GM18517 (cell line): ENCODE data around the gene KRT12.

ENCODE experiments used
- ATAC-seq: cut with Tn5 transposase; IDR thresholded peaks from one replicate; pipeline ENCODE4 v1.9.1; 2021; ENCODE audit warnings: mild to moderate bottlenecking, moderate library complexity; ENCODE audit not compliant: unreplicated experiment

KRT12 gene

DNA sequence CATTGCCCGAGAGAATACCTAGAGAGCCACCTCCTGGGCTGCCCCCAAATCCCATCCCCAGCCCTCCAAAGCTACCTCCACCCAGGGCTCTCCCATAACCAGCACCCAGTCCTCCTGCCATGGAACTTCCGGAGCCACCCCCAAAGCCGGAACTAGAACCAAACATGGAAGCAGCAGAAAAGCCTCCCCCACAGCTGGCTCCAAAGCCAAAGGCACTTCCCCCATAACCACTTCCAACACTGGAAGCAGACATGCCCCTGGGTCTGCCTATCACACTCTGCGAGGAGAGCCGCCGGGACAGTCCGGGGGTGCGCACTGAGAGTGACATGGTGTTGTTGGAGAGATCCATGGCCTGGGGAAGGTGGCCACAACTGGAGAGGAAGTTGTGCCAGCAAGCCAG lies at the start of gene KRT12:
TSS of gene KRT12 (minus strand) at position 386 of the 400 bp plus-strand sequence. CDS start at position 349, 37 bp downstream.
- no peak for ATAC-seq

DNA sequence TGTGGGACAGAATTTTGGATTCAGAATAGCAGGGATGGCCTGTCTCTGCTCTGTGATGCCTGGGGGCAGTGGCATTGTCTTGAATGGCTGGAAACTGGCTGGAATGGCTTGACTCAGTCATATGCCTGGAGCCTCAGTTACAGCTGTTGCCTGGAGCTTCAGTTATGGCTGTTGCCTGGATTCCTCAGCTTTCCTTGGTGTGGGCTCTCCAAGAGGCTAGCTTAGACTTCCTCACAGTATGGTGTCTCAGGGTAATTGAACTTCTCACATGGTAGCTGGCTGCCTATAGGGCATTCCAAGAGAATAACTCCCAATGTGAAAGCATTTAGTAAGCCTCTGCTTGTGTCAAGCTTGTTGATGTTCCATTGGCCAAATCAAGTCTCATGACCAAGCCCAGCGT lies 49.3 kb upstream of the KRT12 start:
- ATAC-seq: no peak

DNA sequence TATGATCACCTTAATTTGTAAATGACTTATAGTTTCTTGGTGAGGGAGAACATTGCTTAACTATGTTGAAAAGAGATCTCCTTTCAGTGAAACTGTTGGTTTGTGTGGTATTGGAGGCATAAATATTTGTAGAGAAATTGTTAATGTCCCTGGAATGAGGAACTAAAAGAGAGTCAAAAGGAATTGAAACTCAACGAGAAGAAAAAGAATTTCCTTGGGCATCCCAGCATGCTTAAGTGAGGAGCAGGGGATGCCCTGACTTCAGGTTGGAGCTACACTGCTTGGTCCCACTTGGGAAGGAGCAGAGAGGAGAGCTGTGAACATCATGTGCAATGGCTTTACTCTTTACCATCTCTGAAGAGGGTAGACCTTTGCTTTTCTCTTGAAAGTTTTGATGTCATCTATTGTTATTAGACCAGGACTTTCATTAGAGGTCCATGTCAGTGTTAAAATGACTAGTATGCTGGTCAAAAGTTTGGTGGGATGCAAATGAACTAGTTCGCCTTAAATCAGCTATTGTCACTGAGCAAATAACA lies 48.8 kb upstream of the KRT12 start:
- ATAC-seq: no peak

DNA sequence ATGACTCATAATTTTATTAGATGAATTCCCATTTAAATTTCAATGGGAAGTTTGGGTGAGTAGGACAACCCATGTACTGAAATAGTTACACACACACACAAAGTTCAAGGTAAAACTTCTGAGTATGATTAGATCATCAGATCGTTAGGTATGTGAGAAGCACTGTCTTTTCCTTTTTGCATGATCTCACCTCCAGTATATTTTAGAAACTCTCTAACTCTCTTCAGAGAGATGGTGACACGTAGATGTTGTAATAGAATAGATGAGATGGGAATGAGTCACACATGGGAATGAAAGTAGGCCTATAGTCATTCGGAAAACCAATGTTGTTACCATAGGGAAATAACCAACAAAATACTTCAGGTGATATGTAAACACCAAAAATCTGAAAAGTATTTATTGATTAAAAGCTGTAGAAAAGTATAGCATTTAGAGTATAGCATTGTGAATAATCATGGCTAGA lies 48.2 kb upstream of the KRT12 start:
- no peak for ATAC-seq

DNA sequence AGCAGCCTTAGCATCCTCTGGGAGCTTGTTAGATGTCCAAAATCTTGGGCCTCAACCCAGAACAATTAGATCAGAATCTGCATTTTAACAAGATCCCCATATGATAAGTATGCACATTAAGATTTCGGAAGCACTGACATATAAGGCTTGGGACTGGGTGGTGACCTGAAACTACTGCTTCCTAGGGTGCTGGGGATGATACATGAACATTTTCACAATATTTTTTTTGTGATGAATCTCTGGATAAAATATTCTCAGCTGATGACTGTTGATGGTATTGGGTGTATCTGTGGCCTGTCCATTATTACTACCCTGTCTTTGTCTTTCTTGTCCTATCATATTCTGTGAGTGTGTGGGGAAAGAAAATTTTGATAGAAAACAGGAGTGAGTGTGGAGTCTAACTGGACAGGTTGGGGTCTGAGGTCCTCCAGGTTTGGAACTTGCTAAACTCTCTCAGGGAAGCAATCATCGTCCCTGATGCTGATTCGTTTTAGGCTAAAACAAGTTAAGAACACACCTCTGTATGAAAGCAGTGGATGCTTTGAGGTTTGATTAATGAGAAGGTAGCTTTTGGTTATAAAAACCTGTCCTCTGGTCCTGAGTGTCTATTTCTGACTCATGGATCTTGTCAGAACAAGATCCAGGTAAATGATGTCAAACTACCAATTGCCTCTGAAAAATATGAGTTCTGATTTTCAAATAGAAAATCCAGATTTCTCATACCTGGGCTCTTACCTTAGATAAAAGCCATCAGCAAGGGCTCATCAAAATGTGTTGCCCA lies 47.2 kb upstream of the KRT12 start:
- ATAC-seq: no peak

DNA sequence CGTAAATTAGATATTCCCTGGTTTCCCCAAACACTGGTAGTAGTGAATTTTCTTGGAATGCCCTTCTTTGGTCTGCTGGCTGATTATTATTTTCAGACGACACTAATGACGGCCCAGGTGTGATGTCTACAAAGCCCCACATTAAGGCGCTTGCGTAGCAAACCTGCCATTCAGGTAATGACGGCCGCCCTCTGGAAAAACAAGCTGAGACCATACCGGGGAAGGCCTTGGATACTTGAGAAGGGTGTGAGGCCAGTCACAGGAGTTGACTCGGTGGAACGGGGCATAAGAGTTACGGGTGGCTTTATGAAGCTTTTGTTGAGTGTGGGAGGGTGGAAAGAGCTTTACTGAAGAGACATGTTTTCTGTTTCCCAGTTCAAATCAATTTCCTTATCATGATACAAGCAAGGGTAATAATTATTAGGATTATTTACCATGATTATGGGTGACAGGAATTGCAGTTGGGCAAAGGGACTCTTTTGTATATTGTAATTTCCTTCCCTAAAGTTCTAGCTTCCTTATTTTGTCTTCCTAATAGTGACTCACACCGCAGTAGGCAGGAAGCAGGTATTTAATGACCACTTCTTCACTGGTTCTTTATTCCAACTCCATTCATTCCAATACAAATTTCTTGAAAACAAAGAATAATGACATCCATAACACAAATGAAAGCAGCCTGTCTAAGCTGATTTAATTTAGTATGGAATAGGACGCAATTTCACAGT lies 45.6 kb upstream of the KRT12 start:
- ATAC-seq: no peak

DNA sequence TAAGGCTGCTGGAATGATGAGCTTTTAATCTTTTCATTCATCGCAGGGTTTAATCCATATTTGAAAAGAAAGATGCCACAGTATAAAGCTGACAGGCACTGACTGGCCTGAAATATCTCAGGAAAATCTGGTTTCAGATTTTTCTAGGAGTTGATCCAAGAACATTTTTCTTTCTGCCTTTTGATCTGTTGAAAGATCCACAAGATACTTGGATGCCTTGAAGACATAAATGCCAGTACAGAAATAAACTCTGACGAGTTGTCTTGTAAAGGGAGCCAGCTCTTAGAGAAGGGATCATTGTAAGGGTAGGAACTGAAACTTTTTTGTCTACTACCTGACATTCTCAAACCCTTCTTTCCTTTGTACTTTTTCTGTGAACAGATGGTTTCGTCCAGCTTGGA lies 43.4 kb upstream of the KRT12 start:
- ATAC-seq: no peak

DNA sequence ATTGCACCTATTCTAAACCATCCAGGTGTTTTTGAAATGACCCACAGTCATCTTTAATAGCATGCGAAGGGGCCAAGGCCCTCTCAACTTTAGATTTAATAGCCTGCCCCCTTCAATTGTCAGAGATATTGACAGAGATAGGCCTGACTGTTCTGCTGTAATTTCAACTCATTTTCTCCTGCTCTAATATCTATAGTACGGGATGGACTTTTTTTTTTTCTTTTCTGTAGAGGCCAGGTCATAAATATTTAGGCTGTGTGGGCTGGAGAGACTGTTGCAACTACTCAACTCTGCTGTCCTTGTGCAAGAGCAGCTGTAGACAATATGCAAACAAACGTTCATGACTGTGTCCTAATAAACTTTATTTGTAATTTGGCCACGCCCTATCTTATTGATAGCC lies 42.7 kb upstream of the KRT12 start:
- ATAC-seq: no peak

DNA sequence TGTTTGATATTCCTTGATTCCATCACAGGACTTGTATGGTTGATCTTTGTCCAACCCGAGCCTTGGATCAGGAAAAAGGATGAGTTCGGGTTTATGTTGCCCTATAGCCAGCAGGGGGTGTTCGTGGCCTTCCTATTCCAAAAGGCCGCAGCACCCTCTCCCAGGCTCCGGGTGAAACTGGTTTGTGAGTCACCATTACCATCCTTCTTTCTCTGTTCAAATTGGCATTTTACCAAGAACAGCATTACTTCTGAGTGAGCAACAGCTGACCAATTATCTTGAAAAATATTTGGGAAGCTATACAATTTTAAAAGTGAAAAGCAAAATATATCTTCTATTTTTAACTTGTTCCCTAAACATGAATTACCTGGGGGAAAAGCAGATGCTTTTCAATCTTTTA lies 42.3 kb upstream of the KRT12 start:
- no peak for ATAC-seq

DNA sequence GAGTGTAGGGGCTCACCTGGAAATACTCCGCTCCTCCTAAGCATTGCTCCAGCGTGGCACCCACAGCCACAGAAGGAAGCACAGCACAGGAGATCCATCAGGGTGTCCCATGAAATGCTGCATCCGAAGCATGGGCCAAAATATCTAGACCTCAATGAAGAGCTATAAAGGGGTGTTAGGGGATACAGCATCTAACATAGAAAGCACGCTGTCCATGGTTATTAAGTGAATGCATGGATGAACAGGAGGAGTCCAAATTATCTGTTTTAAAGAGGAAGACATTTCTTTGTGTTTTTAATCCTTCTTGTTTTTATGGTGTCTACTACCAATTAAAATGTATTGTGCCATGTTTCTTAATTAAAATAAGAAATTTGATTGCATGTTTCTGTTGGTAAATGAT lies 39.6 kb upstream of the KRT12 start:
- no peak for ATAC-seq

DNA sequence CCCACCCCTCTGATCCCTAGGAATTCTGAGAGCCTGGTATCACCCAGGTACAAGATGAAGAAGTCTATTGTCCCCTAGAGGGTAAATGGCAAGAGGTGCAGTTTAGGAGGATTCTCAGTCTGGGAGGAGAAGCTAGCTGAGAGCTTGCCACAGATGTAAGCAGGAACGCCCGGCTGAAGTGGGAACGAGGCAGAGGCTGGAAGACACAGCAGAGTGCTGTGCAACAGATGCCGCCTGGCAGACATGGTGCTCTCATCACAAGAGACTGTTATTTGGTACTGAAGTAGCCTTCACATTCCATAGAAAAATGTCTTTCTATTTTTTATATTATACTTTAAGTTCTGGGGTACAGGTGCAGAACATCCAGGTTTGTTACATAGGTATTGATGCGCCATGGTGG lies 38.3 kb upstream of the KRT12 start:
- ATAC-seq: no peak

DNA sequence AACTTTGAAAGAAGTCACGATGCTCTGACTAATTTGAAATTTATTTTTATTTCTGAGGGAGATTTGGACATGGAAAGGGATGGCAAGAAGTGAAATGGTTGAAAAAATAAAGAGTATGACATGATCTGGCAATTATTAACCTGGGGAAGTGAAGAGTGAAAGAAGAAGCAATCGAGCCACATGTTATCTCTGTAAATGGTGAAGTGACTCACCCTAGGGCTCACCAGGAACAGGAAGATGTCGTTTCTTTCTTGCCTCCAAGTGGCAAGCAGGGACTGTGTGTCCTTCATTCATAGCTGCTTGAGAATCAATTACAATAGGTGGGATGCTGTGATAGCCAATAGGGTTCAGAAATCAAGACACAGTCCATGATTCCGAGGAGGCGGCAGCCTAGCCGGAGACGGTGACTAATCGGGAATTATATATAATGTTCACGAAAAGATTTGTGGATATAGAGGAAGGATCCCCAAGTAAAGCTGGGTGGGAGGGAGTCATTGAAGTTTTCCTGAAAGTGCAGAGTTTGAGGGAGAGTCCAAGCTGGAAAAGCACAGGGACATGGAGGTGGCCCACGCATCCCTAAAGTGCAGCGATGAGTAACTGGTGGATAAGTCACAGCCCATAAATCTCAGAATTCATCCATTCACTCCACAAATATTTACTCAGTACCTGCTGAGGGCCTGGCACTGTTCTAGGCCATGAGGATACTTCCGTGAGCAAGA lies 36.3 kb upstream of the KRT12 start:
- no peak for ATAC-seq

DNA sequence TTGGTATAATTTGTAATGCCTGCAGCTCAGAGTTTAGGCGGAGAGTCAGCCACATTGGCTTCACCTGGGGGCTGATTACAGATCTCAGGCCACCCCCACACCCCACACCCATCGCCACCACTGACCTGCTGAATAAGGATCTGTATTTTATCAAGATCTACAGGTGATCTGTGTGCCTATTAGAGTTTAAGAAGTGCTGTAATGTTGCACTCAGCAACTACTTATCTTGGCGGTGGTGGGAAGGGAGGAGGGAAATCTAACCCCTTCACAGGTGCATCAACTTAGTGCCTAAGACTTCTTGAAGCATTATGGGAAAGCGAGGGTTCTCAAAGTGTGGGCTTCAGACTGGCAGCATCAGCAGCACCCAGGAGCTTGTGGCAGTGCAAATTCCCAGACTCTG lies 35.5 kb upstream of the KRT12 start:
- ATAC-seq: no peak

DNA sequence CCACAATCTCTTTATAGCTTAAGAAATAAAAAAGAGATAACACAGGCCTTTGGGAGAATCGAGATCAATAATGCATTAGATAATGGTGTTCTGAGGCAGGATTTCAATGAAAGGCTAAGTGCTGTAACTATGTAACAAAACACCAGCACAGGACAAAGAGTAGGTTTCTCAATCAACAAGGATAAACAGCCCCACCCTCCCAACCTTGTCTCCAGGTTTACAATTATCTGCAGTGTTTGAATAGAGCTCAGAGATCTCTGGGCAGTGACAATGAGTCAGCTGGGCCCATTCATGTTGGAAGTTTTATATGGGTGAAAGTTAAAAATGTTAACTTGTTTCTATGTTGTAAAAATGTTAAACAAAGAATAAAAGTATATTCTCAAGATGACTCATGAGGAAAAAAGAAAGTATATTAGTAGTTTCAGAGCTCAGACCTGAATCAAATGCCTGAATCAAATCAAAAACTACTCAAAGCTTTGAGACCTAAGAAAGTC lies 35.0 kb upstream of the KRT12 start:
- ATAC-seq: no peak

DNA sequence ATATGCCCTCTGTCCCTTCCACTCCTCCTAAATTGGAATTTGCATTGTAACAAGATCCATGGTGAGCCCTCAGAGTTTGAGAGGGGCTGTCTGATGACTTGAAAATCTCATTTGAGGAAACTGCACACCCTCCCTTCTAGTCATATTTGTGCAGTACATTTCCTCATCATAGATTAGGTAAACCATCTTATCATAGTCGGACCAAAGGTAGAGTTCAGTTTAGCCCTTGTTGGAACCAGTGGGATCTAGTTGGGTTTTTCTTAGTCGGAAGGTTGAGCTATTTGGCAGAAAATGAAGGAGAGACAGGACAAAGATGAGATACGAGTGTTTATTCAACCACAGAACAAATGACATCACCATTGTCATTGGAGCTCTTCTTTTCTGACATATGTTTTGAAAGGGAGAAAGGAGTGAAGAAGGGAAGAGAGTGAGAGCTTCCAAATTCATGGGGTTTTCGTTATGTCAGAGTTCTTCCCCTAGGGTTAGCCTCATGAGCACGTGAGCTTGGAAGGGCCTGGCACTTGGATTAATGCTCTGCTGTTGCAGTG lies 33.9 kb upstream of the KRT12 start:
- ATAC-seq: no peak

DNA sequence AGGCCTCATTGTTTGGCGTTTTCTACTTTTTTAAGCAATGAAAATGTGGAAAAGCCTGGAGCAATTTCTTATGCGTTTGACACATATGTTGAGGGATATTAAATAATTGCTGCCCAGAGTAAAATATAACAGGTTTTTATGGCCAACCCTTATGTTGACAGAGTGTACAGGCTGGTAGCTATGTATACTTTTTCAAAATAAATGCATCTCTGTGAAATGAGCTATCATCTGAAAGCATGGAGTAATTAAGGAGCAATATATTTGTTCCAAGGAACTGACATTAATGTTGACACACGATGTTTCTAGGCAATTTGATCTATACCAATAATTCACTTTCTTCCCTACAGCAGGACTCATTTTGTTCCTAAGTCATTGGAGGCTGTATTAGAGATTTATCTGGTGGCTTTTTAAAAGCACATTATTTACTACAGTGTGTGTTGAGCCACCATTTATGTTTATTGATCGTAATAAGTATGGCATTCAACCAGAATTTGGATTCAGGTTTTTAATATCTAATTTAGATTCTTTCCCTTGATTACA lies 30.0 kb upstream of the KRT12 start:
- ATAC-seq: no peak

DNA sequence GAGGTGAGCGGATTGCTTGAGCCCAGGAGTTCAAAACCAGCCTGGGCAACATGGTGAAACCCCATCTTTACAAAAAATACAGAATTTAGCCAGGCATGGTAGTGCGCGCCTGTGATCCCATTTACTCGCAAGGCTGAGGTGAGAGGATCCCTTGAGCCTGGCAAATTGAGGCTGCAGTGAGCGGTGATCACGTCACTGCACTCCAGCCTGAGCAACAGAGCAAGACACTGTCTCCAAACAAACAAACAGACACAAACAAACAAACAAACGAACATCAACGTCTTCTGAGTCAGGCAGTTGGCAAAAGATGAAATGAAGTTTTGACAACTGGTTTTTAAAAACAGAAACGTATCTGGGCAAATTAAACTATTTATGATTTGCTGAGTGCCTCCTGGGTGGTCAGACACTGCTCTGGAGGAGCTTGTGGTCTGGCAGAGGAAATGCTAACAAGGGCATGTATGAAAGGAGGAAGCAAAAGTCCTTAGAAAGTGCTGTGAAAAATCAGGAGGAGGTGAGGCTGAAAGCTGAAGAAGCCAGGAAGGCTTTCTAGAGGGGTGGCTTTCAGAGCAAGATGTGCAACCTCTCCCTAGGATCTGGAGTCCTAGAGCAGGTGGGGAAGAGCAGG lies 28.2 kb upstream of the KRT12 start:
- no peak for ATAC-seq

DNA sequence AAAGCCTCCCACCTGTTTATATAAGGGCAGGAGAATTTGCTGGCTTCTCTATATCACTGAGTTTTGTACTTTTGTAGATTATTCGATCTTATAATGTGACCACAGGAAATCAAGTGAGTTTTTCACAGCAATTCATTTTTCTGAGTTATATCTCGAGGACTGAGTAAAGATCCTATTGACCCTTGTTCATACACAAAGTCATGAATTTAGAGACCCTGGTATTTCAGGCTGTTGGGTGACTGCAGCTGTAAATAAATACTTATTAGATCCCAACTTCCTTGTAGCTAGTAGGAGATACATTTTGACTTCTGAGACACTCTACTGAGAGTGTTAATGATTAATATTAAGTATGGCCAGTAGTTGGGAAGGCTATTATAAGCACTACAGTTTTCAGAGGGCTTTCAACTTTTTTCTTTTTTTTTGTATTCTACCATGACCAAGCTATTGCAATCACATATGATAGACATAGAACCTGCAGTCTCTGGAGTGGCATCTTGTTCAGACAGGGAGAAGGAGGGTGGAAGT lies 21.2 kb upstream of the KRT12 start:
- ATAC-seq: no peak

DNA sequence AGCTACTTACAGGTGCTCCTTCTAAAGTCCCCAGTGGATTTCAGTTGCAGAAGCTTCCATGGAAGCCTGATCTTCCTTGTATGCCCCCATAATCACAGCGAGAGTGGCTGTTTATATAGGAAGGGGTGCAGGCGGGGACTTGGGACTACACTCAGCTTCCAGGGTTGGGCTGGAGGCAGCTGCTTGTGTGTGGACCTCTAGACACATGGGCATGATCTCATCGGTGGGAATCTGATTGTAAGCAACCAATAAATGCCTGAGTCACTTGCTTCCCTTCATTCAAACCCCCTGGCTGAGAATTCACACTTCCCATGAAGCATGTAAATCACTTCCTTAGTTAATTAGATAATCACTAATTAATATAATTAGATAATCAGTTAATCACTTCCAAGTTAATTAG lies 19.1 kb upstream of the KRT12 start:
- no peak for ATAC-seq
